Cardiac muscle cell (in vitro differentiated cells and primary cell): ENCODE data around the gene LRCH2. TPM values are rescaled to one million over a fixed set of nuclear protein-coding genes. Genes with fewer than 3 reads are reported as not detected.

Source experiments
- DNase-seq, 2 donors: peaks; one replicate each; pipeline versions ENCODE4 v3.0.0 to v3.0.0-alpha.2; 2010 to 2017; ENCODE audit warnings: low read depth in 1 of 2, low spot score in 1 of 2
- H3K27ac ChIP-seq: fragments of 200-600 bp; sonication (generic); 2 replicates; pipeline ENCODE4 v1.5.1; 2016
- H3K27me3 ChIP-seq: fragments of 200-600 bp; sonication (generic); 2 replicates; pipeline ENCODE4 v1.6.0; 2016; ENCODE audit warnings: control low read depth
- H3K36me3 ChIP-seq: fragments of 200-600 bp; sonication (generic); 2 replicates; pipeline ENCODE4 v1.5.1; 2016; ENCODE audit warnings: control low read depth
- H3K4me1 ChIP-seq: fragments of 200-600 bp; sonication (generic); 2 replicates; pipeline ENCODE4 v1.8.1; 2017; ENCODE audit warnings: low read depth, mild to moderate bottlenecking, mixed run types
- H3K4me3 ChIP-seq: fragments of 200-600 bp; sonication (generic); 2 replicates; pipeline ENCODE4 v1.5.1; 2016; ENCODE audit warnings: mild to moderate bottlenecking
- H3K9me3 ChIP-seq: fragments of 200-600 bp; sonication (generic); 2 replicates; pipeline ENCODE4 v1.5.1; 2017; ENCODE audit warnings: low read depth, mild to moderate bottlenecking, control low read depth
- polyA plus RNA-seq: library from polyadenylated mRNA; unstranded; fragments of >200 nt; fragmentation: Nextera tagmentation; extraction: Ambion mirVana; gene quantifications from 2 replicates; pipeline ENCODE4 v1.2.1, GENCODE V29; 2016
- total RNA-seq: library from RNA; depleted of rRNA; stranded (reverse); fragments of >200 nt; gene quantifications from 2 replicates; pipeline ENCODE4 v1.2.3, GENCODE V29; 2016
- TF ChIP-seq, protein P1 (sequence below): IDR thresholded peaks from 2 replicates; pipeline ENCODE4 v1.5.1; 2012; ENCODE audit warnings: low read depth, mild to moderate bottlenecking, low read length

Gene LRCH2
- total and polyA plus RNA-seq, 2 experiments from 2014 or later, result 4.8 to 9.4 TPM

DNA sequence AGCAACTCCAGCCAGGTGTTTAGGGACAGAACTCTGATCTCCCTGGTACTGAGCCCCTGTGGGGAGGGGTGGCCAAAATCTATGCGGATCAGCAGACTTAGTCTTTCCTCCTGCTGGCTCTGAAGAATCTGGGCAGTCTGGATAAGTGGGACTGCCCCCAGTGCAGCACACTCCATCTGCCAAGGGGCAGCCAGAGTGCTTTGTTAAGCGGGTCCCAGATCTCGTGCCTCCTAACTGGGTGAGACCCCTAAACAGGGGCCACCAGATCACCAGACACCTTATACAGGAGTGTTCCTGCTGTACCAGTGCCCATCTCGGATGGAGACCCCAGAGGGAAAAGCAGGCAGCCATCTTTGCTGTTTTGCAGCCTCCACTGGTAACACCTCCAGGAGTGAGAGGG, 135.0 kb downstream of the LRCH2 start:
- H3K4me3 ChIP-seq, result no peak overlapping the region
- no peak for DNase-seq
- H3K27ac ChIP-seq, result no peak overlapping the region
- H3K9me3 ChIP-seq, result no peaks in the 10 kb centered on the region
- no peaks in the 10 kb centered on the region for H3K27me3 ChIP-seq
- TF ChIP-seq, protein P1, sequence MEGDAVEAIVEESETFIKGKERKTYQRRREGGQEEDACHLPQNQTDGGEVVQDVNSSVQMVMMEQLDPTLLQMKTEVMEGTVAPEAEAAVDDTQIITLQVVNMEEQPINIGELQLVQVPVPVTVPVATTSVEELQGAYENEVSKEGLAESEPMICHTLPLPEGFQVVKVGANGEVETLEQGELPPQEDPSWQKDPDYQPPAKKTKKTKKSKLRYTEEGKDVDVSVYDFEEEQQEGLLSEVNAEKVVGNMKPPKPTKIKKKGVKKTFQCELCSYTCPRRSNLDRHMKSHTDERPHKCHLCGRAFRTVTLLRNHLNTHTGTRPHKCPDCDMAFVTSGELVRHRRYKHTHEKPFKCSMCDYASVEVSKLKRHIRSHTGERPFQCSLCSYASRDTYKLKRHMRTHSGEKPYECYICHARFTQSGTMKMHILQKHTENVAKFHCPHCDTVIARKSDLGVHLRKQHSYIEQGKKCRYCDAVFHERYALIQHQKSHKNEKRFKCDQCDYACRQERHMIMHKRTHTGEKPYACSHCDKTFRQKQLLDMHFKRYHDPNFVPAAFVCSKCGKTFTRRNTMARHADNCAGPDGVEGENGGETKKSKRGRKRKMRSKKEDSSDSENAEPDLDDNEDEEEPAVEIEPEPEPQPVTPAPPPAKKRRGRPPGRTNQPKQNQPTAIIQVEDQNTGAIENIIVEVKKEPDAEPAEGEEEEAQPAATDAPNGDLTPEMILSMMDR, result no peak
- no peaks in the 10 kb centered on the region for H3K36me3 ChIP-seq
- no peaks in the 10 kb centered on the region for H3K4me1 ChIP-seq

DNA sequence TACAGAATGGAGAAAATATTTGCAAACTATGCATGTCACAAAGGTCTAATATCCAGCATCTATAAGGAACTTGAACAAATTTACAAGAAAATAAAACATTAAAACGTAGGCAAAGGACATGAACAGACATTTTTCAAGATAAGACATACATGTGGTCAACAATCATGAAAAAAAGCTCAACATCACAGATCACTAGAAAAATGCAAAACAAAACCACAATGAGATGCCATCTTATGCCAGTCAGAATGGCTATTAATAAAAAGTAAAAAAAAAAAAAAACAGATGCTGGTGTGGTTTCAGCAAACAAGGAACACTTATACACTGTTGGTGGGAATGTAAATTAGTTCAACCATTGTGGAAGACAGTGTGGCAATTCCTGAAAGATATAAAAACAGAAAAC, 140.7 kb downstream of the LRCH2 start:
- TF ChIP-seq, protein P1, result no peak
- H3K4me3 ChIP-seq, result no peak overlapping the region
- H3K27me3 ChIP-seq, result no peaks in the 10 kb centered on the region
- no peaks in the 10 kb centered on the region for H3K4me1 ChIP-seq
- H3K9me3 ChIP-seq, result no peaks in the 10 kb centered on the region
- H3K27ac ChIP-seq, result no peak overlapping the region
- H3K36me3 ChIP-seq, result no peaks in the 10 kb centered on the region
- DNase-seq, result peak in 1 of 2 donors; percentile 1

DNA sequence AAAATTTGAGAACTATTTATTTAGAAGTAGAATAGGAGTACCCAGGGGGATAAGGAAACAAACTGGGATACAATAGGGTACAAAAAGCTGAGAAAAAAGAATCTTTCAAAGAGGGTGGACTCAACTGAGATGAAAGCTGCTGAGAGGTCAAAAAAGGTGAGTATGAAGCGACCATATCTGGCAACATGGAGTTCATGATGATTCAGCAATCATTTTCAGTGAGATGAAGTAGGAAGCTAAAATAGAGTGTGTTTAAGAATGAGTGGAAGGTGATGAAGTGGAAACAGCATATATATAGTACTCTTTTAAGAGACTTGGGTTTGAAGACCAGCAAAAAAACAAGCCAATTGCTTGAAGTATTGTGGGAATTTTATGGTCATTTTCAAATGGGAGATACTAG, 144.5 kb downstream of the LRCH2 start:
- Histone ChIP-seq H3K9me3 (no peaks in the 10 kb centered on the region), H3K4me3 (no peak overlapping the region), H3K27ac (no peak overlapping the region), H3K27me3 (no peaks in the 10 kb centered on the region), H3K36me3 (no peaks in the 10 kb centered on the region), H3K4me1 (no peaks in the 10 kb centered on the region)
- no peak for DNase-seq
- TF ChIP-seq, protein P1, result no peak

DNA sequence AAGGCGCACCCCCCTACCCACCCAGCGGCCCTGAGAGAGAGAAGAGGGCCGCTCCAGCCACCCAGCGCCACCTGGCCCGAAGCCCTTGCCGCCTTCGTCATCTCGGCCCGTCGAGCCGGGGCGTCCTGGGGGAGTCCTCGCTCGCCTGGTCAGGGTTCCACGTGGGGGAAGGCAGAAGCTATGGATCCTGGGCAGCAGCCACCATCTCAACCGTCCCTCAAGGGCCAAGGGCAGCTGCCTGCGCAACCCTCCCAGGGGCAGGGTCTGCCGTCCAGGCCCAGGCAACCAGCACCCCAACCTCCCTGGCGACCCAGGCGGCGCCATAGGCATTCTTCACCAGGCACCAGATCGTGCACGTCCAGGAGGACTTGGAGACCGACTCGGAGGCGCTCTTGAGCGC, 165.0 kb downstream of the LRCH2 start:
- Histone ChIP-seq H3K36me3 (no peaks in the 10 kb centered on the region), H3K4me1 (no peaks in the 10 kb centered on the region), H3K9me3 (no peaks in the 10 kb centered on the region), H3K27me3 (no peaks in the 10 kb centered on the region), H3K4me3 (no peak overlapping the region), H3K27ac (no peak overlapping the region)
- TF ChIP-seq, protein P1, result no peak
- no peak for DNase-seq

DNA sequence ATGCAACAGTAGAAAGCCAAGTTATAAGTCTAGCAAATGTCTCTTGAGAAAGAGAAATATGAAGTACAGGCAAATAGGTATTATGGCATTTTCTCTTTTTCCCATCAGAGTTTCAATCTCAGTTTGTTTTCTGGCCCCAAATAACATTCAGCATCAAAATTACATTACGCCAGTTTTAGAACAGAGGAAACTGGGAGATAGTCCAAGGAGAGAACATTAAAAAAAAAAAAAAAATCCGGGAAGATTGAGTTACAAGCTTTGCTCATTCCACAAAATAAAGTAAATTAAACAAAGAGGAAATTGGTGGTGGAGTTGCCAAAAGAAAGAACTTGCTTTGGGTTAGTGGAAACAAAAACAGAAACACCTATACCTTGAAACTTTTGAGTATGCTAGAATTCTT, 166.1 kb downstream of the LRCH2 start:
- Histone ChIP-seq H3K4me3 (no peak overlapping the region), H3K27me3 (no peaks in the 10 kb centered on the region), H3K4me1 (no peaks in the 10 kb centered on the region), H3K9me3 (no peaks in the 10 kb centered on the region), H3K27ac (no peak overlapping the region), H3K36me3 (no peaks in the 10 kb centered on the region)
- DNase-seq, result peak in 1 of 2 donors; percentile 40
- TF ChIP-seq, protein P1, result no peak

DNA sequence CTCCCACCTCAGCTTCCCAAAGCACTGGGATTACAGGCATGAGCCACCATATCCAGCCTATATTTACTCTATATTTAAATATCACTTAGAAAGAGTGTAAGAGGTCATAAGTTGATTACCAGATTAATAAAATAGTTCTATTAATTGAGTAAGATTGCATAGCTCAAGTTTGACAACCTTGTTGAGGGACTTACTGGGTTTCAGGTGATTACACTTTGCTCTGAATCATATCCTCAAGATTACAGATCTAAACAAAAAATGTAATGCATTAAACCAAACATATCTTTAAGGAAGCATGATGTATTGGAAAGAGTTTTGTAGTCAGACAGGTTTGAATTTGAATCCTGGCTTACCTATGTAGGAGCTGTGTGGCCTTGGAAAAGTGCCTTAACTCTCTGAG, 168.6 kb downstream of the LRCH2 start:
- Histone ChIP-seq H3K36me3 (no peaks in the 10 kb centered on the region), H3K4me3 (no peak overlapping the region), H3K27me3 (no peaks in the 10 kb centered on the region), H3K9me3 (no peaks in the 10 kb centered on the region), H3K4me1 (no peaks in the 10 kb centered on the region), H3K27ac (no peak overlapping the region)
- TF ChIP-seq, protein P1, result no peak
- no peak for DNase-seq
